Heart right ventricle (tissue), 16 donors: ENCODE results near the gene DUS4L. TPM values are rescaled to one million over a fixed set of nuclear protein-coding genes. Genes with fewer than 3 reads are reported as not detected.
A peak's percentile ranks its signal among the peaks of the same experiment; 100 is the strongest.

Experiments
- ATAC-seq, 8 donors: fragments of 200-7000 bp; cut with Tn5 transposase; one replicate each; pipeline ENCODE4 v1.9.1; 2020; ENCODE audit warnings: mild to moderate bottlenecking in 8 of 8, moderate library complexity in 8 of 8, moderate number of reproducible peaks in 1 of 8
- DNase-seq, 2 donors: peaks; one replicate each; pipeline ENCODE4 v3.0.0-alpha.2; 2020
- H3K27ac ChIP-seq, 10 donors: fragments of 200-600 bp; sonication (generic) in 2 of 10; one replicate each; pipeline versions ENCODE4 v1.5.0 to v1.8.0; 2020 to 2022; ENCODE audit warnings: mild to moderate bottlenecking in 3 of 10
- H3K27me3 ChIP-seq, 7 donors: fragments of 200-600 bp; one replicate each; pipeline ENCODE4 v1.8.0; 2021 to 2022; ENCODE audit warnings: mild to moderate bottlenecking in 2 of 7
- H3K36me3 ChIP-seq, 9 donors: fragments of 200-600 bp; sonication (generic) in 1 of 9; one replicate each; pipeline versions ENCODE4 v1.5.0 to v1.8.0; 2020 to 2022; ENCODE audit warnings: mild to moderate bottlenecking in 2 of 9
- H3K4me1 ChIP-seq, 9 donors: fragments of 200-600 bp; sonication (generic) in 1 of 9; one replicate each; pipeline versions ENCODE4 v1.5.0 to v1.8.0; 2020 to 2022; ENCODE audit warnings: mild to moderate bottlenecking in 4 of 9
- H3K4me3 ChIP-seq, 10 donors: fragments of 200-600 bp; sonication (generic) in 2 of 10; one replicate each; pipeline versions ENCODE4 v1.5.0 to v1.8.0; 2020 to 2022; ENCODE audit warnings: mild to moderate bottlenecking in 7 of 10, moderate library complexity in 2 of 10
- H3K9me3 ChIP-seq, 11 donors: fragments of 200-600 bp in 10 of 11; sonication (generic) in 2 of 11; one replicate each; pipeline versions ENCODE4 v1.5.0 to v1.8.0; 2013 to 2022; ENCODE audit warnings: mild to moderate bottlenecking in 2 of 11, control low read depth in 1 of 11, moderate library complexity in 1 of 11
- CTCF ChIP-seq, 9 donors: fragments of 200-600 bp; sonication (generic) in 2 of 9; IDR thresholded peaks; one replicate each; pipeline versions ENCODE4 v1.5.0 to v1.8.0; 2021 to 2022; ENCODE audit warnings: antibody characterized with exemption in 9 of 9, mild to moderate bottlenecking in 5 of 9, moderate library complexity in 1 of 9
- WGBS, 2 donors: extraction: QIAGEN DNeasy Blood & Tissue Kit; methylation state at CpG; one replicate each; pipeline ENCODE4 v1.1.7; 2013; ENCODE audit warnings: inconsistent platforms in 1 of 2; 5-methylcytosine and 5-hydroxymethylcytosine counted together
- intact Hi-C, 10 donors: fragments of 100-400 bp; cut with DNase I; formaldehyde crosslinking; loops; one replicate each; pipeline versions ENCODE4 v1.11.1 to v1.14.2; 2022
- polyA plus RNA-seq, 2 donors: library from polyadenylated mRNA; stranded (reverse); fragments of 200-250 nt; gene quantifications; one replicate each; pipeline ENCODE4 v1.2.3, GENCODE V29; 2013
- total RNA-seq, 10 donors: library from RNA; stranded (reverse); fragmentation: NEBNext Ultra II Directional in 3 of 10; extraction: Animal tissue kit (Norgen Biotek cat#: 25700) in 3 of 10; gene quantifications; one replicate each; pipeline versions ENCODE4 v1.2.1 to v1.2.4, GENCODE V29; 2021 to 2023
- donor health status: Arrhythmogenic right ventricular cardiomyopathy.
- donor health status: ischemic (EF 13 %, LVEDD 7.1; RV severe dilation, severe dysfunction).
- donor health status: healthy with polysubstance abuse.
- donor health status: DM: no; HTN: yes; CAD: no.
- donor health status: DM: no; HTN: no; CAD: no.
- donor health status: ischemic (EF 25% LVEDD 6.9; RV normal size, moderate dysfunction).
- donor health status: ischemic (EF 25% LVEDD 5.7; RV mildly dilated, moderate dysfunction).
- donor health status: healthy.
- donor health status: DM: yes; HTN: yes; CAD: no.
- donor health status: Ischemic cardiomyopathy.
- donor health status: ischemic (EF 35%, LVEDD 5.7; RV mildly dilated, moderate dysfunction).
- donor health status: nonischemic (EF 11% LVEDD 7.7; RV severe dilation, severe dysfunction).
- donor health status: DM: yes; HTN: yes; CAD: no.
- donor health status: PGD.
- donor health status: ischemic (EF 29% LVEDD 5.4; RV normal size, mild dysfunction).
- donor health status: nonischemic (EF 23%, LVEDD 6.1; RV moderate dilation, normal function).

Gene DUS4L
- total and polyA plus RNA-seq, 12 donors, result 3.0 to 10.6 (median 8.9) TPM

GRCh38 chr7:107591421-107591820 is 27.6 kb downstream of the DUS4L start:
- peaks cover 0 to 69% (median 28%) of the 10 kb centered on the region in 9 donors for H3K4me1 ChIP-seq

GRCh38 chr7:107592361-107593024 is 28.7 kb downstream of the DUS4L start:
- no peak for TF ChIP-seq CTCF (IDR thresholded peaks at IDR 0.05)
- H3K9me3 ChIP-seq, result no peaks in the 10 kb centered on the region
- intact Hi-C loops, result no loop called here
- ATAC-seq, result no peak
- peaks cover 0 to 66% (median 0%) of the 10 kb centered on the region in 9 donors for H3K36me3 ChIP-seq
- no peak for DNase-seq
- H3K4me1 ChIP-seq, result peaks cover 0 to 69% (median 38%) of the 10 kb centered on the region in 9 donors
- no peak overlapping the region for H3K4me3 ChIP-seq
- no peaks in the 10 kb centered on the region for H3K27me3 ChIP-seq
- WGBS, 2 donors, result 86 to 91% methylated on average over 5 of the region's 5 CpGs
- peak overlapping the region in 3 of 10 donors; percentile 36 to 87 (median 51) for H3K27ac ChIP-seq

More at GRCh38 chr7:107591421-107591820, 27.6 kb downstream of the DUS4L start:
- 48 to 56% methylated on average over 3 of the region's 3 CpGs for WGBS, 2 donors
- H3K9me3 ChIP-seq, result no peaks in the 10 kb centered on the region
- H3K27me3 ChIP-seq, result no peaks in the 10 kb centered on the region
- intact Hi-C loops, result no loop called here
- ATAC-seq, result peak in 3 of 8 donors; percentile 25 to 52 (median 34)
- H3K36me3 ChIP-seq, result peaks cover 0 to 66% (median 0%) of the 10 kb centered on the region in 9 donors
- no peak overlapping the region for H3K4me3 ChIP-seq
- TF ChIP-seq CTCF (IDR thresholded peaks at IDR 0.05), result no peak
- DNase-seq, result no peak
- peak overlapping the region in 6 of 10 donors; percentile 28 to 87 (median 48) for H3K27ac ChIP-seq

- Histone ChIP-seq H3K36me3 (peaks cover 0 to 66% (median 0%) of the 10 kb centered on the region in 9 donors), H3K4me1 (peaks cover 0 to 66% (median 38%) of the 10 kb centered on the region in 9 donors), H3K27ac (peak overlapping the region in 1 of 10 donors; percentile 87), H3K4me3 (no peak overlapping the region), H3K27me3 (no peaks in the 10 kb centered on the region), H3K9me3 (no peaks in the 10 kb centered on the region)
- intact Hi-C loops, result no loop called here
- DNase-seq (no peak), ATAC-seq (no peak)
- WGBS, 2 donors, result 81 to 90% methylated on average over 1 of the region's 1 CpG
- TF ChIP-seq CTCF (IDR thresholded peaks at IDR 0.05), result no peak
These were observed 29.2 kb downstream of the DUS4L start for GRCh38 chr7:107593025-107593410.

- H3K36me3 ChIP-seq, result peaks cover 0 to 72% (median under 1%) of the 10 kb centered on the region in 9 donors
- peak in 1 of 2 donors; percentile 29 for DNase-seq
- peak overlapping the region; percentile 26 to 87 (median 70) for H3K27ac ChIP-seq
- peak; percentile 73 to 95 (median 92) for ATAC-seq
- no peak overlapping the region for H3K4me3 ChIP-seq
- no peak for TF ChIP-seq CTCF (IDR thresholded peaks at IDR 0.05)
- H3K9me3 ChIP-seq, result no peaks in the 10 kb centered on the region
- intact Hi-C loops, result loop anchor here in 3 of 10 donors (2.0 kb wide), 1 partner anchor 14 kb away; the partner anchor contains the start of gene BCAP29 (in 3 of the 3)
- H3K27me3 ChIP-seq, result no peaks in the 10 kb centered on the region
- 27% methylated on average over 4 of the region's 4 CpGs for WGBS, 2 donors
- peaks cover 0 to 60% (median 40%) of the 10 kb centered on the region in 9 donors for H3K4me1 ChIP-seq
These were observed 31.4 kb downstream of the DUS4L start for GRCh38 chr7:107594961-107595737.
